ENCODE results near the gene KLHDC2. TPM values are rescaled to one million over a fixed set of nuclear protein-coding genes. Genes with fewer than 3 reads are reported as not detected.

KLHDC2 gene
- total and polyA plus RNA-seq, 11 donors = 40.7 to 93.6 (median 82.4) TPM

DNA sequence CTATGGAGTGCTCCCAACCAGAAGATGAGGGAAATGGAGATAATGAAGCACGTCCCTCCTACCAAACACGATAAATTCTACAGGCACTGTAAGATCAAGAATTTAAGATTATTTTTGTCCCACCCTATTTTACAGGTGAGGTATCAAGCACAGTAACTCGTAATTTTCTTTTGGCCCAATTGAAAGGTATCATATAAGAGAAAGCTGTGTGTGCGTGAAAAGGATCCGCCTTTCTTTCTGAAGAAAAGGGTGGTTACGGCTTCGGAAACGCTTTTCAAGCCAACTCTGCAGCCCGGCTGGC is 733 bp upstream of the KLHDC2 start:
- Histone ChIP-seq H3K27me3 (no peaks in the 10 kb centered on the region), H3K4me1 (peaks cover 0 to 37% (median 23%) of the 10 kb centered on the region in 12 donors), H3K4me3 (peak overlapping the region; percentile 59 to 100 (median 95)), H3K27ac (peak overlapping the region; percentile 91 to 99 (median 99)), H3K36me3 (peaks cover 0 to 11% (median 6%) of the 10 kb centered on the region in 9 donors), H3K9me3 (no peaks in the 10 kb centered on the region)
- no peak for DNase-seq
- 0% methylated on average over 9 of the region's 9 CpGs for WGBS, 4 donors
- no peak for ATAC-seq
- TF ChIP-seq CTCF (IDR thresholded peaks at IDR 0.05) (no peak), POLR2A (IDR thresholded peaks at IDR 0.05) (no peak)
- intact Hi-C loops (cut with DNase I) = loop anchor here in 8 of 10 donors (1.0 to 10.0 kb wide), 7 partner anchors 72 to 135 kb away; partner anchors contain the start of genes DNAAF2 (in 5 of the 8) and KLHDC1 (in 3 of the 8)

DNA sequence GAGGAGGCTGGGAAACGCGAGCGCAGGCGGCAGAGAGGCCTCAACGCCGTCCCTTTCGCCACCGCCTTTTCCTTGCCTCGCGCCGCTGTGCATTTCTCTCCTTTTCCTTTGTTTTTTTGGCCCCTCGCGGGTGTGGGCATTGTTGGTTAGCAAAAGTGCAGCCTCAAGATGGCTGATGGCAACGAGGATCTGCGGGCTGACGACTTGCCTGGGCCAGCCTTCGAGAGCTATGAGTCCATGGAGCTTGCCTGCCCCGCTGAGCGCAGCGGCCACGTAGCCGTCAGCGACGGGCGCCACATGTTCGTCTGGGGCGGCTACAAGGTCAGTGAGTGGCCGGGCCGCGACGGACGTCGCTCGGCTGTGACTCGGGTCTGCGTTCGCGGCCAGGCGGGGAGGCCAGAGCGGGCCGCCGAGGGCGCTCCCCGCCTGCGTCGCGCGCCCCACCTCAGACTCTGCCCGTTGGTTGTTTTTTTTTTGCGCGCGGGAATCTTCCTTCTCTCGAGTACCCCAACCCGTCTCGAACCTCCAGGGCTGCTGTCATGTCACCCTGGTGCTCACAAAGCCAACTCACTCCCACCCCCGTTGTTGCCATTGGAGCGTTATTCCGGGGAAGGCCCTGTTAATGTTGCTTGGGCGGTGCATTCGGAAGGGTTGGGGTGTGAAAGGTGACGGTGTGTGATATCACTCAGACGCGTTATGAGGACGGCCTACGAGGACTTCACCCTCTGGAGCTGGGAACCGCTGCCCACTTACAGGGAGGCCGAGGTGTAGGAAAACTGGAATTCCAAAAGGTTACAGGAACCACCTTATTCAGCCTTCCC is 558 bp downstream of the KLHDC2 start:
- no peak for TF ChIP-seq POLR2A (IDR thresholded peaks at IDR 0.05)
- TF ChIP-seq CTCF (IDR thresholded peaks at IDR 0.05) = no peak
- intact Hi-C loops (cut with DNase I) = loop anchor here in 8 of 10 donors (1.0 to 10.0 kb wide), 6 partner anchors 74 to 136 kb away; partner anchors contain the start of genes DNAAF2 (in 4 of the 8) and KLHDC1 (in 3 of the 8)
- peaks cover 0 to 22% (median 13%) of the 10 kb centered on the region in 9 donors for H3K36me3 ChIP-seq
- peak overlapping the region; percentile 91 to 99 (median 99) for H3K27ac ChIP-seq
- 0 to 1% (median 0%) methylated on average over 40 to 67 of the region's 67 CpGs for WGBS, 4 donors
- peak; percentile 22 to 54 (median 52) for ATAC-seq
- H3K27me3 ChIP-seq = no peaks in the 10 kb centered on the region
- peak overlapping the region; percentile 59 to 100 (median 95) for H3K4me3 ChIP-seq
- H3K4me1 ChIP-seq = peaks cover 0 to 37% (median 23%) of the 10 kb centered on the region in 12 donors
- no peaks in the 10 kb centered on the region for H3K9me3 ChIP-seq
- peak; percentile 50 to 77 (median 58) for DNase-seq

DNA sequence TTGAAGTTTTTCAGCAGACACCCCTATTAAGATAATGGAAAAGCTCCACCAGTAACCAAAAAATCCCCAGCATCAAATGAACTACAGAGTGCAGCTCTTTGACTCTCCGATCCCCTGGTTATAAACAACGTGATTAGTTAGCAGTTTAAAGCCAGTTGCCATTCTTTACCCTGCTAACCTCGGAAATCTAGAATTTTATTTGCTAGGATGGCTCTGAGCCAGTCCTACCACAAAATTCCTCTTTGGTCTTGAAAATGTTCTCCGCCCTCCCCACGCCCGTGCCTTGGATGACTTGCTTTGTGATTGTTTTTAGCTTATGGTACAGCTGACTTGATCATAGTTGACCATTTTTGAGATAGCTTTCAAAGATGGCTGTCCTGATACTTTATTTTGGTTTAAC is 1.2 kb downstream of the KLHDC2 start:
- Histone ChIP-seq H3K36me3 (peaks cover 0 to 29% (median 19%) of the 10 kb centered on the region in 9 donors), H3K9me3 (no peaks in the 10 kb centered on the region), H3K4me3 (peak overlapping the region; percentile 59 to 100 (median 95)), H3K4me1 (peaks cover 0 to 41% (median 25%) of the 10 kb centered on the region in 12 donors), H3K27me3 (no peaks in the 10 kb centered on the region), H3K27ac (peak overlapping the region in 11 of 12 donors; percentile 91 to 99 (median 99))
- ATAC-seq = no peak
- no peak for DNase-seq
- TF ChIP-seq CTCF (IDR thresholded peaks at IDR 0.05) (no peak), POLR2A (IDR thresholded peaks at IDR 0.05) (no peak)
- 31 to 41% (median 32%) methylated on average over 6 of the region's 6 CpGs for WGBS, 4 donors
- intact Hi-C loops (cut with DNase I) = loop anchor here in 7 of 10 donors (5.0 to 10.0 kb wide), 5 partner anchors 74 to 137 kb away; partner anchors contain the start of genes DNAAF2 (in 4 of the 7) and KLHDC1 (in 3 of the 7)
